HepG2 (cell line): ENCODE measurements around the gene ADH4. TPM values are rescaled to one million over a fixed set of nuclear protein-coding genes. Genes with fewer than 3 reads are reported as not detected.

ENCODE experiments used
- CAMTA2 ChIP-seq: sonication (generic); formaldehyde crosslinking; IDR thresholded peaks from 2 replicates; pipeline ENCODE4 v1.4.0; 2020; ENCODE audit warnings: mild to moderate bottlenecking, missing genetic modification reagents, borderline replicate concordance
- CHD4 ChIP-seq: fragments of 200-600 bp; sonication (generic); IDR thresholded peaks from 2 replicates; pipeline ENCODE4 v1.7.0; 2017; ENCODE audit warnings: mild to moderate bottlenecking, low read length, borderline replicate concordance
- ERF ChIP-seq: IDR thresholded peaks from 2 replicates; pipeline ENCODE4 v1.6.1; 2018; ENCODE audit warnings: missing biosample characterization, missing genetic modification reagents
- MBNL3 ChIP-seq: fragments of 250-450 bp; sonication (Bioruptor Pico); conservative IDR thresholded peaks from 2 replicates; pipeline ENCODE4 v1.8.0; 2022; ENCODE audit warnings: mild to moderate bottlenecking, inconsistent platforms
- MEIS1 ChIP-seq: sonication (generic); formaldehyde crosslinking; IDR thresholded peaks from 2 replicates; pipeline ENCODE4 v1.9.0; 2021; ENCODE audit warnings: mild to moderate bottlenecking, missing genetic modification reagents, moderate library complexity, borderline replicate concordance
- NR2F6 ChIP-seq, 2 experiments: IDR thresholded peaks; 2 replicates each; pipeline ENCODE4 v1.6.1; 2016; ENCODE audit warnings: antibody characterized with exemption in 1 of 2, mild to moderate bottlenecking in 1 of 2
- PHF21A ChIP-seq: sonication (generic); formaldehyde crosslinking; IDR thresholded peaks from 2 replicates; pipeline ENCODE4 v1.5.0; 2020; ENCODE audit warnings: mild to moderate bottlenecking, missing genetic modification reagents
- POLR2AphosphoS2 ChIP-seq: IDR thresholded peaks from 2 replicates; pipeline ENCODE4 v1.6.1; 2011; ENCODE audit warnings: low read depth, low read length, improper control_type of control experiment
- RFXAP ChIP-seq: sonication (generic); formaldehyde crosslinking; IDR thresholded peaks from 2 replicates; pipeline ENCODE4 v1.4.0; 2020; ENCODE audit warnings: missing genetic modification reagents, borderline replicate concordance
- SAP130 ChIP-seq: IDR thresholded peaks from 2 replicates; pipeline ENCODE4 v1.6.1; 2016; ENCODE audit warnings: low read depth
- SMYD3 ChIP-seq: sonication (generic); formaldehyde crosslinking; IDR thresholded peaks from 2 replicates; pipeline ENCODE4 v1.8.1; 2023; ENCODE audit warnings: mild to moderate bottlenecking, missing genetic modification reagents
- TCF7 ChIP-seq: sonication (generic); IDR thresholded peaks from 2 replicates; pipeline ENCODE4 v1.6.1; 2016; ENCODE audit warnings: antibody characterized with exemption, low read depth
- TGIF2 ChIP-seq: IDR thresholded peaks from 2 replicates; pipeline ENCODE4 v1.6.1; 2016; ENCODE audit warnings: control low read depth, missing compliant biosample characterization
- ZNF501 ChIP-seq: sonication (generic); formaldehyde crosslinking; IDR thresholded peaks from 2 replicates; pipeline ENCODE4 v1.5.1; 2020; ENCODE audit warnings: mild to moderate bottlenecking, moderate library complexity, missing genetic modification reagents
- ZNF510 ChIP-seq: sonication (generic); formaldehyde crosslinking; IDR thresholded peaks from 2 replicates; pipeline ENCODE4 v1.4.0; 2020; ENCODE audit warnings: low read depth, mild to moderate bottlenecking, missing genetic modification reagents
- ZNF563 ChIP-seq: sonication (generic); formaldehyde crosslinking; IDR thresholded peaks from 2 replicates; pipeline ENCODE4 v1.8.0; 2022; ENCODE audit warnings: mild to moderate bottlenecking, moderate library complexity, missing genetic modification reagents
- ZZZ3 ChIP-seq: sonication (generic); formaldehyde crosslinking; IDR thresholded peaks from 2 replicates; pipeline ENCODE4 v1.4.0; 2020; ENCODE audit warnings: missing genetic modification reagents, mild to moderate bottlenecking, borderline replicate concordance
- polyA plus RNA-seq, 8 experiments: library from polyadenylated mRNA; depleted of rRNA in 3 of 8; stranded (reverse) in 7 of 8; unstranded in 1 of 8; fragments of >200 nt; fragmentation: Illumina TruSeq in 4 of 8; extraction: Trizol in 4 of 8; gene quantifications; 2 replicates each; pipeline versions ENCODE4 v1.2.1 to v1.2.3, GENCODE V29; 2011 to 2016; ENCODE audit warnings: low read depth in 4 of 8, missing spikeins in 1 of 8, mixed read lengths in 1 of 8; ENCODE audit not compliant: insufficient read depth in 1 of 8
- total RNA-seq, 5 experiments: library from RNA; depleted of rRNA; stranded (reverse); fragments of >200 nt; fragmentation: Illumina TruSeq; extraction: Trizol; gene quantifications; 2 replicates each; pipeline ENCODE4 v1.2.3, GENCODE V29; 2016; ENCODE audit warnings: low read depth in 1 of 5
- TF ChIP-seq, protein P1 (sequence below): sonication (generic); formaldehyde crosslinking; IDR thresholded peaks from 2 replicates; pipeline ENCODE4 v1.4.0; 2020; ENCODE audit warnings: missing genetic modification reagents, borderline replicate concordance
- TF ChIP-seq, protein P2 (sequence below): sonication (generic); formaldehyde crosslinking; IDR thresholded peaks from 2 replicates; pipeline ENCODE4 v1.8.0; 2022; ENCODE audit warnings: mild to moderate bottlenecking, missing genetic modification reagents; ENCODE audit not compliant: insufficient replicate concordance
- TF ChIP-seq, protein P3 (sequence below): sonication (generic); formaldehyde crosslinking; IDR thresholded peaks from 2 replicates; pipeline ENCODE4 v1.4.0; 2020; ENCODE audit warnings: low read depth, mild to moderate bottlenecking, missing genetic modification reagents
- TF ChIP-seq, protein P4 (sequence below): sonication (generic); formaldehyde crosslinking; IDR thresholded peaks from 2 replicates; pipeline ENCODE4 v1.8.1; 2023; ENCODE audit warnings: missing genetic modification reagents, inconsistent platforms, borderline replicate concordance
- TF ChIP-seq, protein P5 (sequence below): sonication (generic); formaldehyde crosslinking; IDR thresholded peaks from 2 replicates; pipeline ENCODE4 v1.4.0; 2020; ENCODE audit warnings: mild to moderate bottlenecking, missing genetic modification reagents

ADH4 gene
- total and polyA plus RNA-seq, 2 of the 13 experiments (the other 11 are each of a cell fraction or from before 2014, with no cell fraction given), result 24.3 to 31.1 TPM

DNA sequence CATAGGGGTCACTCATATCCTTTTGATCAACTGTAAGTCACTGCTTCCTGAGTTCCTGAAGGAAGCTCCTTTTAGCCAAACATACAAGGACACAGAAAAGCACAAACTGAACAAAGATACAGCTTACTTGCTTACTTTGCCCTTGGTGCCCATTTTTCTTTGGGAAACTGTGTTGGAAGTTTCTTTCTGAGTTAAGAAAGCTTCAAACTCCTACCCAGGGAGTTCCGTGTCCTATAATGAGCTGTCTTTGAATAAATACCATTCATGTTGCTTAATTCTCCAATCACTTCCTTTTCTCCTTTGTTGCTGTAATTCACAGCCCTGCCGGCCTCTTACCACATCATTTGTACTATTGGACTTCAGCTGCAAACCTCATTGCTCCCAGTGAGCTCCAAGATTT, at the start of gene ADH4 (continued):
- TF ChIP-seq, protein P1, sequence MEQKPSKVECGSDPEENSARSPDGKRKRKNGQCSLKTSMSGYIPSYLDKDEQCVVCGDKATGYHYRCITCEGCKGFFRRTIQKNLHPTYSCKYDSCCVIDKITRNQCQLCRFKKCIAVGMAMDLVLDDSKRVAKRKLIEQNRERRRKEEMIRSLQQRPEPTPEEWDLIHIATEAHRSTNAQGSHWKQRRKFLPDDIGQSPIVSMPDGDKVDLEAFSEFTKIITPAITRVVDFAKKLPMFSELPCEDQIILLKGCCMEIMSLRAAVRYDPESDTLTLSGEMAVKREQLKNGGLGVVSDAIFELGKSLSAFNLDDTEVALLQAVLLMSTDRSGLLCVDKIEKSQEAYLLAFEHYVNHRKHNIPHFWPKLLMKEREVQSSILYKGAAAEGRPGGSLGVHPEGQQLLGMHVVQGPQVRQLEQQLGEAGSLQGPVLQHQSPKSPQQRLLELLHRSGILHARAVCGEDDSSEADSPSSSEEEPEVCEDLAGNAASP (CRISPR knock-in tag), result no peak
- TF ChIP-seq ERF (CRISPR knock-in tag), result 0 out of 2 replicates have a peak, but pooled peaks have one; percentile 24
- no peak for TF ChIP-seq CAMTA2 (CRISPR knock-in tag)
- TF ChIP-seq SAP130 (CRISPR knock-in tag), result no peak; the same call in 1 of the 2 replicates
- TF ChIP-seq MBNL3 (CRISPR knock-in tag), result no peak
- no peak for TF ChIP-seq ZZZ3 (CRISPR knock-in tag)
- no peak for TF ChIP-seq POLR2AphosphoS2
- TF ChIP-seq ZNF563, result no peak
- peak; percentile 39 for TF ChIP-seq PHF21A
- TF ChIP-seq, protein P2, sequence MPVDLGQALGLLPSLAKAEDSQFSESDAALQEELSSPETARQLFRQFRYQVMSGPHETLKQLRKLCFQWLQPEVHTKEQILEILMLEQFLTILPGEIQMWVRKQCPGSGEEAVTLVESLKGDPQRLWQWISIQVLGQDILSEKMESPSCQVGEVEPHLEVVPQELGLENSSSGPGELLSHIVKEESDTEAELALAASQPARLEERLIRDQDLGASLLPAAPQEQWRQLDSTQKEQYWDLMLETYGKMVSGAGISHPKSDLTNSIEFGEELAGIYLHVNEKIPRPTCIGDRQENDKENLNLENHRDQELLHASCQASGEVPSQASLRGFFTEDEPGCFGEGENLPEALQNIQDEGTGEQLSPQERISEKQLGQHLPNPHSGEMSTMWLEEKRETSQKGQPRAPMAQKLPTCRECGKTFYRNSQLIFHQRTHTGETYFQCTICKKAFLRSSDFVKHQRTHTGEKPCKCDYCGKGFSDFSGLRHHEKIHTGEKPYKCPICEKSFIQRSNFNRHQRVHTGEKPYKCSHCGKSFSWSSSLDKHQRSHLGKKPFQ (CRISPR knock-in tag), result no peak
- no peak for TF ChIP-seq ZNF510
- no peak for TF ChIP-seq SMYD3 (CRISPR knock-in tag)
- TF ChIP-seq NR2F6 (IDR thresholded peaks at IDR 0.05), result no peak
- TF ChIP-seq NR2F6 (CRISPR knock-in tag; IDR thresholded peaks at IDR 0.05), result no peak
- no peak for TF ChIP-seq CHD4
- no peak for TF ChIP-seq TGIF2 (CRISPR knock-in tag)
- peak; percentile 73 for TF ChIP-seq TCF7
- TF ChIP-seq, protein P3, sequence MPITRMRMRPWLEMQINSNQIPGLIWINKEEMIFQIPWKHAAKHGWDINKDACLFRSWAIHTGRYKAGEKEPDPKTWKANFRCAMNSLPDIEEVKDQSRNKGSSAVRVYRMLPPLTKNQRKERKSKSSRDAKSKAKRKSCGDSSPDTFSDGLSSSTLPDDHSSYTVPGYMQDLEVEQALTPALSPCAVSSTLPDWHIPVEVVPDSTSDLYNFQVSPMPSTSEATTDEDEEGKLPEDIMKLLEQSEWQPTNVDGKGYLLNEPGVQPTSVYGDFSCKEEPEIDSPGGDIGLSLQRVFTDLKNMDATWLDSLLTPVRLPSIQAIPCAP (CRISPR knock-in tag), result no peak
- TF ChIP-seq, protein P4, sequence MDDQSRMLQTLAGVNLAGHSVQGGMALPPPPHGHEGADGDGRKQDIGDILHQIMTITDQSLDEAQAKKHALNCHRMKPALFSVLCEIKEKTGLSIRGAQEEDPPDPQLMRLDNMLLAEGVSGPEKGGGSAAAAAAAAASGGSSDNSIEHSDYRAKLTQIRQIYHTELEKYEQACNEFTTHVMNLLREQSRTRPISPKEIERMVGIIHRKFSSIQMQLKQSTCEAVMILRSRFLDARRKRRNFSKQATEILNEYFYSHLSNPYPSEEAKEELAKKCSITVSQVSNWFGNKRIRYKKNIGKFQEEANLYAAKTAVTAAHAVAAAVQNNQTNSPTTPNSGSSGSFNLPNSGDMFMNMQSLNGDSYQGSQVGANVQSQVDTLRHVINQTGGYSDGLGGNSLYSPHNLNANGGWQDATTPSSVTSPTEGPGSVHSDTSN (CRISPR knock-in tag), result no peak
- no peak for TF ChIP-seq ZNF501 (CRISPR knock-in tag)
- TF ChIP-seq MEIS1 (CRISPR knock-in tag), result no peak
- TF ChIP-seq, protein P5, sequence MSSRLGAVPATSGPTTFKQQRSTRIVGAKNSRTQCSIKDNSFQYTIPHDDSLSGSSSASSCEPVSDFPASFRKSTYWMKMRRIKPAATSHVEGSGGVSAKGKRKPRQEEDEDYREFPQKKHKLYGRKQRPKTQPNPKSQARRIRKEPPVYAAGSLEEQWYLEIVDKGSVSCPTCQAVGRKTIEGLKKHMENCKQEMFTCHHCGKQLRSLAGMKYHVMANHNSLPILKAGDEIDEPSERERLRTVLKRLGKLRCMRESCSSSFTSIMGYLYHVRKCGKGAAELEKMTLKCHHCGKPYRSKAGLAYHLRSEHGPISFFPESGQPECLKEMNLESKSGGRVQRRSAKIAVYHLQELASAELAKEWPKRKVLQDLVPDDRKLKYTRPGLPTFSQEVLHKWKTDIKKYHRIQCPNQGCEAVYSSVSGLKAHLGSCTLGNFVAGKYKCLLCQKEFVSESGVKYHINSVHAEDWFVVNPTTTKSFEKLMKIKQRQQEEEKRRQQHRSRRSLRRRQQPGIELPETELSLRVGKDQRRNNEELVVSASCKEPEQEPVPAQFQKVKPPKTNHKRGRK, result no peak
- TF ChIP-seq RFXAP (CRISPR knock-in tag), result no peak
